DND-41 (cell line): ENCODE results near the gene FSTL1.

ENCODE experiments used
- ATAC-seq: fragments of 200-7000 bp; cut with Tn5 transposase; 3 replicates; pipeline ENCODE4 v1.9.1; 2021; ENCODE audit warnings: low read depth; ENCODE audit not compliant: insufficient read depth
- DNase-seq: peaks from one replicate; pipeline ENCODE4 v3.0.0-alpha.2; 2020
- H2AFZ ChIP-seq: 2 replicates; pipeline ENCODE4 v1.6.0; 2012; ENCODE audit warnings: low read depth, low read length
- H3K27ac ChIP-seq: 2 replicates; pipeline ENCODE4 v1.5.1; 2012; ENCODE audit warnings: low read length, inconsistent platforms
- H3K27me3 ChIP-seq: fragments of 200-600 bp; sonication (generic); 2 replicates; pipeline ENCODE4 v1.6.0; 2012; ENCODE audit warnings: low read length, mild to moderate bottlenecking, inconsistent platforms; ENCODE audit not compliant: insufficient read depth, poor library complexity
- H3K36me3 ChIP-seq: 2 replicates; pipeline ENCODE4 v1.5.1; 2012; ENCODE audit warnings: low read length, inconsistent platforms; ENCODE audit not compliant: insufficient read depth
- H3K4me1 ChIP-seq: 2 replicates; pipeline ENCODE4 v1.5.1; 2012; ENCODE audit warnings: mild to moderate bottlenecking, low read length; ENCODE audit not compliant: insufficient read depth
- H3K4me2 ChIP-seq: 2 replicates; pipeline ENCODE4 v1.6.0; 2012; ENCODE audit warnings: mild to moderate bottlenecking, moderate library complexity, low read length, inconsistent platforms; ENCODE audit not compliant: insufficient read depth
- H3K4me3 ChIP-seq, 2 experiments: fragments of 200-600 bp in 1 of 2; shearing (Covaris generic) in 1 of 2; 2 replicates each; pipeline ENCODE4 v1.5.1; 2012 to 2016; ENCODE audit warnings: inconsistent platforms in 2 of 2, low read length in 2 of 2, mild to moderate bottlenecking in 2 of 2, low read depth in 1 of 2, moderate library complexity in 1 of 2
- H3K79me2 ChIP-seq: 2 replicates; pipeline ENCODE4 v1.6.0; 2012; ENCODE audit warnings: low read length, inconsistent platforms; ENCODE audit not compliant: insufficient read depth
- H3K9ac ChIP-seq: 2 replicates; pipeline ENCODE4 v1.6.0; 2012; ENCODE audit warnings: low read depth, mild to moderate bottlenecking, inconsistent platforms, low read length, moderate library complexity
- H3K9me3 ChIP-seq: 2 replicates; pipeline ENCODE4 v1.5.1; 2012; ENCODE audit warnings: low read length, moderate library complexity, mild to moderate bottlenecking, inconsistent platforms; ENCODE audit not compliant: insufficient read depth, severe bottlenecking
- H4K20me1 ChIP-seq: 2 replicates; pipeline ENCODE4 v1.6.0; 2012; ENCODE audit warnings: low read length; ENCODE audit not compliant: insufficient read depth
- EZH2 ChIP-seq: IDR thresholded peaks from 3 replicates; pipeline ENCODE4 v1.6.1; 2012; ENCODE audit warnings: borderline replicate concordance, low read depth, mild to moderate bottlenecking, moderate library complexity, low read length, inconsistent platforms; ENCODE audit not compliant: severe bottlenecking
- TF ChIP-seq, protein P1 (sequence below): IDR thresholded peaks from 2 replicates; pipeline ENCODE4 v1.5.1; 2012; ENCODE audit warnings: borderline replicate concordance, low read length, moderate library complexity, mild to moderate bottlenecking; ENCODE audit not compliant: poor library complexity, severe bottlenecking; ENCODE audit errors: extremely low read depth

The FSTL1 gene

GRCh38 chr3:120348991-120349854, 101.6 kb downstream of the FSTL1 start, which contains the start of gene LRRC58:
Gene LRRC58, minus strand, starts transcription at chr3:120349354. Its CDS starts 111 bp downstream, at chr3:120349243.
- Histone ChIP-seq H3K79me2 (peaks cover 53% of the 10 kb centered on the region), H3K36me3 (peaks cover 24% of the 10 kb centered on the region), H3K4me1 (peaks cover 48% of the 10 kb centered on the region), H3K27me3 (peaks cover 1% of the 10 kb centered on the region), H3K4me3 (peak within 1 kb of the TSS; percentile 47 to 74), H3K4me2 (peak within 1 kb of the TSS; percentile 72), H3K27ac (peak within 1 kb of the TSS; percentile 93), H3K9me3 (no peaks in the 10 kb centered on the region), H4K20me1 (peaks cover 38% of the 10 kb centered on the region; the same call in 1 of the 2 replicates), H2AFZ (peak within 1 kb of the TSS; percentile 96), H3K9ac (peak within 1 kb of the TSS; percentile 92)
- TF ChIP-seq EZH2: no peak
- TF ChIP-seq, protein P1, sequence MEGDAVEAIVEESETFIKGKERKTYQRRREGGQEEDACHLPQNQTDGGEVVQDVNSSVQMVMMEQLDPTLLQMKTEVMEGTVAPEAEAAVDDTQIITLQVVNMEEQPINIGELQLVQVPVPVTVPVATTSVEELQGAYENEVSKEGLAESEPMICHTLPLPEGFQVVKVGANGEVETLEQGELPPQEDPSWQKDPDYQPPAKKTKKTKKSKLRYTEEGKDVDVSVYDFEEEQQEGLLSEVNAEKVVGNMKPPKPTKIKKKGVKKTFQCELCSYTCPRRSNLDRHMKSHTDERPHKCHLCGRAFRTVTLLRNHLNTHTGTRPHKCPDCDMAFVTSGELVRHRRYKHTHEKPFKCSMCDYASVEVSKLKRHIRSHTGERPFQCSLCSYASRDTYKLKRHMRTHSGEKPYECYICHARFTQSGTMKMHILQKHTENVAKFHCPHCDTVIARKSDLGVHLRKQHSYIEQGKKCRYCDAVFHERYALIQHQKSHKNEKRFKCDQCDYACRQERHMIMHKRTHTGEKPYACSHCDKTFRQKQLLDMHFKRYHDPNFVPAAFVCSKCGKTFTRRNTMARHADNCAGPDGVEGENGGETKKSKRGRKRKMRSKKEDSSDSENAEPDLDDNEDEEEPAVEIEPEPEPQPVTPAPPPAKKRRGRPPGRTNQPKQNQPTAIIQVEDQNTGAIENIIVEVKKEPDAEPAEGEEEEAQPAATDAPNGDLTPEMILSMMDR: peak; percentile 51
- ATAC-seq: peak; percentile 87
- DNase-seq: peak; percentile 90

DNA sequence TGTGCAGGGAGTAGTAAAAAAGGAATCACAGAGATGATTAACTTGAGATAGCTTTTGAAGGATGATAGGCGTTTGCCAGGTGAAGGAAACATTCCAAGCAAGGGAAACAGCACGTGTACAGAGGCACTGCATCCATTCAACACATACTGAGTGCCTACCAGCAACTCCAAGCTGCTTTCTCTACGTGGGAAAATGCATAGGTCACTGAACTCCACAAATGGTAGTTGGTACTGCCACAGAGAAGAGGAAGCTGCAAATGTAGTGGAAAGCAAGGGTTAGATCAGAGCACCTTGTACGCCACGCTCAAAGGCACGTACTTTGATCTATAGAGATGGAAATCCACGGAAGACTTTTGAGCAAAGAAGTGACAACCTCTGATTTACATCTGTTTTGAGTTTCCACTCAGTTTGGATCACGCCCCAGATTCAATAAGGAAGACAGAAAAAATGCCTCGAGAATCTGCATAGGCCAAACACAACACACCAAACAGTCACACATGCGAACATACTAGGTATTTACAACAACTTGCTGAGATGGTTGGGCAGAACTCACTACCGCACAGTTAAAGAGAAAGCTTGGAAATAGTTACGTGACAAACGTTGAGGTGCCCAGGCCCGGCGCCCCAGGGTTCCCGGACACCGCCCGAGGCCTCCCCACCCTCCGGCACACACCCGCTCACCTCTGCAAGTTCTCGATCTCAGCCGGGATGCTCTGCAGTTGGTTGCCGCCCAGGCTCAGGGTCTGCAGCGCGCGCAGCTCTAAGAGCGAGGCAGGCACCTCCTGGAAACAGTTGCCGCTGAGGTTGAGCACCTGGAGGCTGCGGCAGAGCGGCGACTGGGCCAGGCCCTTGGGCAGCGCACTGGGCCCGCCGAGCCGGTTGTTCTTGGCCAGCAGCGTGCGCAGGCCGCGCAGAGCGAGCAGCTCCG, 102.5 kb downstream of the FSTL1 start:
- peak overlapping the region; percentile 93 for H3K27ac ChIP-seq
- H3K36me3 ChIP-seq: peaks cover 33% of the 10 kb centered on the region
- H2AFZ ChIP-seq: peak overlapping the region; percentile 96
- peaks cover 56% of the 10 kb centered on the region for H3K4me1 ChIP-seq
- H3K27me3 ChIP-seq: no peaks in the 10 kb centered on the region
- H3K9ac ChIP-seq: peak overlapping the region; percentile 92
- ATAC-seq (peak; percentile 69), DNase-seq (peak; percentile 76)
- TF ChIP-seq, protein P1: no peak
- peaks cover 62% of the 10 kb centered on the region for H3K79me2 ChIP-seq
- peaks cover 41% of the 10 kb centered on the region; the same call in 1 of the 2 replicates for H4K20me1 ChIP-seq
- H3K9me3 ChIP-seq: peaks cover 3% of the 10 kb centered on the region
- peak overlapping the region; percentile 47 to 74 for H3K4me3 ChIP-seq
- peak overlapping the region; percentile 72 for H3K4me2 ChIP-seq

DNA sequence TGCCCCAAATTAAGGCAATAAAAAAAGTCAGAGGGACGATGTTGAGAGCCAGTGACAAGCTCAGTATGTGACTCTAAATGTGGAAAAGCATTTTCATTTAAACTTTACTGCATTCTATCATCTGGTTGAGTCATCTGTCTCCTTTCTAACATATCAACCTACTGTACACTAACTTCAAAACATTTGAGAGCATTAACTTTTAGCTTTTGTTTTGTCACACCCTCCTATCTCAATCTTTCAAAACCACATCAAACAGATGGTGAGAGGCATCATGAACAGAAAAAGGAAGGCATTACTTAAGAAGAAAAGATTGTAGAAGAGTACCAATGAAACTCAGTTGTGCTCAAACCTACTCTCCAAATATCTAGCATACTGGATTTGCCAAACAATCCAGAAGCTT, 106.4 kb downstream of the FSTL1 start:
- H3K4me3 ChIP-seq: no peak overlapping the region
- H3K27me3 ChIP-seq: no peaks in the 10 kb centered on the region
- peaks cover 55% of the 10 kb centered on the region; the same call in 1 of the 2 replicates for H4K20me1 ChIP-seq
- peaks cover 67% of the 10 kb centered on the region for H3K36me3 ChIP-seq
- peak overlapping the region; percentile 58; the same call in 1 of the 2 replicates for H3K4me2 ChIP-seq
- peak overlapping the region; percentile 32; the same call in 1 of the 2 replicates for H3K27ac ChIP-seq
- no peak overlapping the region for H2AFZ ChIP-seq
- TF ChIP-seq, protein P1: no peak
- TF ChIP-seq EZH2: no peak
- peak; percentile 50 for ATAC-seq
- peaks cover 97% of the 10 kb centered on the region for H3K79me2 ChIP-seq
- no peak overlapping the region for H3K9ac ChIP-seq
- peaks cover 34% of the 10 kb centered on the region for H3K9me3 ChIP-seq
- no peak for DNase-seq
- peaks cover 45% of the 10 kb centered on the region for H3K4me1 ChIP-seq
